Esophagus muscularis mucosa (tissue), 4 donors: ENCODE results near the gene FAM76A.

Experiments
- EP300 ChIP-seq: sonication (generic); formaldehyde crosslinking; IDR thresholded peaks from one replicate; pipeline ENCODE4 v1.6.1; 2017; ENCODE audit warnings: antibody characterized with exemption
- POLR2A ChIP-seq: fragments of 450-650 bp; IDR thresholded peaks from one replicate; pipeline ENCODE4 v1.6.1; 2017; ENCODE audit warnings: antibody characterized with exemption, moderate library complexity, mild to moderate bottlenecking, low read depth
- POLR2AphosphoS5 ChIP-seq, 2 donors: sonication (generic); formaldehyde crosslinking; IDR thresholded peaks; one replicate each; pipeline ENCODE4 v1.6.1; 2017; ENCODE audit warnings: antibody characterized with exemption in 2 of 2
- TF ChIP-seq, protein P1 (sequence below), 3 experiments: fragments of 200-600 bp in 2 of 3; fragments of 450-650 bp in 1 of 3; sonication (generic) in 2 of 3; IDR thresholded peaks; one replicate each; pipeline ENCODE4 v1.5.1; 2017 to 2019; ENCODE audit warnings: antibody characterized with exemption in 3 of 3, mild to moderate bottlenecking in 2 of 3, moderate library complexity in 1 of 3

DNA sequence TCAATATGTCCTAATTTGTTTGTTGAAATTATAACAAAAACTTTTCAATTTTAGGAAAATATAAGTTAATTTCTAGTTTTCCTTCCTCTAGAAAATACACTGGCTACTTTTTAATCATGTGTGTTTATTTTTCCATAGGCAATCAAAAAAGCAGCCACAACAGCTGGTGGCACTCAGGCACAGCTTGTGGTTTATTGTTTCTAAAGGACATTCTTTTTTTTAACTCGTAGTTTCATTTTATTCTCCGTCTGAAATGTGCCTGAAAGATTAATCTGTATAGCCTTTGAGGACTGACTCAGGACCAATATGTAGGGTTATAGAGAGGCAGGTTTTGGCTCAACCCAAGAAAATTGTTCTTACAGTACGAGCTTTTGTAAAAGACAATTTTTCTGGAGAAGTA lies 26.6 kb downstream of the FAM76A start:
- TF ChIP-seq, protein P1, sequence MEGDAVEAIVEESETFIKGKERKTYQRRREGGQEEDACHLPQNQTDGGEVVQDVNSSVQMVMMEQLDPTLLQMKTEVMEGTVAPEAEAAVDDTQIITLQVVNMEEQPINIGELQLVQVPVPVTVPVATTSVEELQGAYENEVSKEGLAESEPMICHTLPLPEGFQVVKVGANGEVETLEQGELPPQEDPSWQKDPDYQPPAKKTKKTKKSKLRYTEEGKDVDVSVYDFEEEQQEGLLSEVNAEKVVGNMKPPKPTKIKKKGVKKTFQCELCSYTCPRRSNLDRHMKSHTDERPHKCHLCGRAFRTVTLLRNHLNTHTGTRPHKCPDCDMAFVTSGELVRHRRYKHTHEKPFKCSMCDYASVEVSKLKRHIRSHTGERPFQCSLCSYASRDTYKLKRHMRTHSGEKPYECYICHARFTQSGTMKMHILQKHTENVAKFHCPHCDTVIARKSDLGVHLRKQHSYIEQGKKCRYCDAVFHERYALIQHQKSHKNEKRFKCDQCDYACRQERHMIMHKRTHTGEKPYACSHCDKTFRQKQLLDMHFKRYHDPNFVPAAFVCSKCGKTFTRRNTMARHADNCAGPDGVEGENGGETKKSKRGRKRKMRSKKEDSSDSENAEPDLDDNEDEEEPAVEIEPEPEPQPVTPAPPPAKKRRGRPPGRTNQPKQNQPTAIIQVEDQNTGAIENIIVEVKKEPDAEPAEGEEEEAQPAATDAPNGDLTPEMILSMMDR (IDR thresholded peaks at IDR 0.05) = no peak
- TF ChIP-seq POLR2A (no peak), EP300 (no peak), POLR2AphosphoS5 (IDR thresholded peaks at IDR 0.05) (no peak)
